ENCODE data around the gene STK32C. TPM values are rescaled to one million over a fixed set of nuclear protein-coding genes. Genes with fewer than 3 reads are reported as not detected.
A peak's percentile ranks its signal among the peaks of the same experiment; 100 is the strongest.

The STK32C gene
- total and polyA plus RNA-seq, 2 experiments from 2014 or later = 17.5 to 23.8 TPM

GRCh38 chr10:132249824-132250375, 57.9 kb downstream of the STK32C start:
- TF ChIP-seq CTCF (IDR thresholded peaks at IDR 0.05; ENCODE audit: low read depth, low read length) = no peak
- Histone ChIP-seq H3K27ac (no peak overlapping the region), H3K9me3 (ENCODE audit: low read depth) (no peaks in the 10 kb centered on the region), H3K4me3 (no peak overlapping the region), H3K36me3 (no peaks in the 10 kb centered on the region), H3K27me3 (no peaks in the 10 kb centered on the region), H3K4me1 (ENCODE audit: low read depth) (peaks cover 3% of the 10 kb centered on the region)
- peak in 1 of 2 donors; percentile 33 for DNase-seq (ENCODE audit: low read depth in 1 of 2, low spot score in 1 of 2)

- Histone ChIP-seq H3K27me3 (no peaks in the 10 kb centered on the region), H3K27ac (no peak overlapping the region), H3K4me1 (ENCODE audit: low read depth) (peaks cover 3% of the 10 kb centered on the region), H3K4me3 (no peak overlapping the region), H3K9me3 (ENCODE audit: low read depth) (no peaks in the 10 kb centered on the region), H3K36me3 (no peaks in the 10 kb centered on the region)
- TF ChIP-seq CTCF (IDR thresholded peaks at IDR 0.05; ENCODE audit: low read depth, low read length) = no peak
- no peak for DNase-seq (ENCODE audit: low read depth in 1 of 2, low spot score in 1 of 2)
These were observed 58.5 kb downstream of the STK32C start for GRCh38 chr10:132249226-132249724.

- Histone ChIP-seq H3K4me1 (ENCODE audit: low read depth) (peaks cover 3% of the 10 kb centered on the region), H3K27ac (no peak overlapping the region), H3K27me3 (no peaks in the 10 kb centered on the region), H3K9me3 (ENCODE audit: low read depth) (no peaks in the 10 kb centered on the region), H3K36me3 (no peaks in the 10 kb centered on the region), H3K4me3 (peak overlapping the region; percentile 25)
- TF ChIP-seq CTCF (IDR thresholded peaks at IDR 0.05; ENCODE audit: low read depth, low read length) = no peak
- peak; percentile 33 to 60 for DNase-seq (ENCODE audit: low read depth in 1 of 2, low spot score in 1 of 2)
These were observed 59.1 kb downstream of the STK32C start for GRCh38 chr10:132248455-132249225.

GRCh38 chr10:132247943-132248342, 59.8 kb downstream of the STK32C start:
- TF ChIP-seq CTCF (IDR thresholded peaks at IDR 0.05; ENCODE audit: low read depth, low read length) = no peak
- H3K36me3 ChIP-seq = no peaks in the 10 kb centered on the region
- peak in 1 of 2 donors; percentile 9 for DNase-seq (ENCODE audit: low read depth in 1 of 2, low spot score in 1 of 2)
- H3K4me3 ChIP-seq = no peak overlapping the region
- H3K27me3 ChIP-seq = no peaks in the 10 kb centered on the region
- no peaks in the 10 kb centered on the region for H3K9me3 ChIP-seq (ENCODE audit: low read depth)
- H3K4me1 ChIP-seq (ENCODE audit: low read depth) = peaks cover 3% of the 10 kb centered on the region
- no peak overlapping the region for H3K27ac ChIP-seq

GRCh38 chr10:132246296-132246695, 61.5 kb downstream of the STK32C start:
- no peak for DNase-seq (ENCODE audit: low read depth in 1 of 2, low spot score in 1 of 2)
- Histone ChIP-seq H3K4me3 (no peak overlapping the region), H3K9me3 (ENCODE audit: low read depth) (no peaks in the 10 kb centered on the region), H3K27me3 (no peaks in the 10 kb centered on the region), H3K27ac (no peak overlapping the region), H3K4me1 (ENCODE audit: low read depth) (peaks cover 3% of the 10 kb centered on the region), H3K36me3 (no peaks in the 10 kb centered on the region)
- no peak for TF ChIP-seq CTCF (IDR thresholded peaks at IDR 0.05; ENCODE audit: low read depth, low read length)
